ENCODE results near the gene CPHXL. TPM values are rescaled to one million over a fixed set of nuclear protein-coding genes. Genes with fewer than 3 reads are reported as not detected.

The CPHXL gene
- total and polyA plus RNA-seq, 2 donors (not counting 1 experiment from before 2014, with no cell fraction given), result not detected

DNA sequence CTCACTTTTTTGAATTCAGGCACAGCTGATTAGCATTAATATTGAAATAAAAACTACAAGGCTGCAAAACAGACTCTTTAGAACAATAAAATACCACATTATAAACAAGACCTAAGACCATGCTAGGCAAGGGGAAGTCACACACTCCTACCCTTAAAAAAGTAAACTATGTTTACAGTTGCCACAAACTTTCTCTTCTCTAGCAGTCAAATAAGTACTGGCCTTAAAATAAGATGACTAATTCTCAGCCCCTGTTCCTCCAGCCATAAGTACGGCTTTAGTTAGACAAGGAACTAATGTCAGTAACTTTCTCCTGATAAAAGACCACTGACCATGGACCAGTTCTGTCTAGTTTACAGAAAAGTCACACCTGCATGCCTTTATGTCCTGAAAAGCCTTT lies 19.5 kb upstream of the CPHXL start:
- no peaks in the 10 kb centered on the region for H3K27me3 ChIP-seq (ENCODE audit: control insufficient read depth, insufficient read depth, low read length)
- H3K79me2 ChIP-seq (ENCODE audit: control insufficient read depth, insufficient read depth, low read length), result no peaks in the 10 kb centered on the region
- H3K4me3 ChIP-seq (replicated peaks in 1 of 4; ENCODE audit: control extremely low read depth in 1 of 4, insufficient read depth in 1 of 4, low read depth in 3 of 4, low read length in 4 of 4), result no peak overlapping the region
- no peak for DNase-seq (ENCODE audit: low read depth in 2 of 2)
- no peaks in the 10 kb centered on the region for H3K36me3 ChIP-seq (ENCODE audit: control insufficient read depth, insufficient read depth, low read length)
- H2AFZ ChIP-seq (ENCODE audit: low read length), result no peak overlapping the region
- no peaks in the 10 kb centered on the region for H3K4me1 ChIP-seq (ENCODE audit: control insufficient read depth, extremely low read depth, insufficient read depth, low read length)
- H4K20me1 ChIP-seq (ENCODE audit: control insufficient read depth, extremely low read depth, insufficient read depth, low read length), result no peaks in the 10 kb centered on the region
- H3K4me2 ChIP-seq (ENCODE audit: extremely low read depth, insufficient read depth, low read length), result no peak overlapping the region
- H3K27ac ChIP-seq (ENCODE audit: insufficient read depth, low read length), result no peak overlapping the region
- no peak overlapping the region for H3K9ac ChIP-seq (ENCODE audit: insufficient read depth, low read length)
- TF ChIP-seq, protein P1, sequence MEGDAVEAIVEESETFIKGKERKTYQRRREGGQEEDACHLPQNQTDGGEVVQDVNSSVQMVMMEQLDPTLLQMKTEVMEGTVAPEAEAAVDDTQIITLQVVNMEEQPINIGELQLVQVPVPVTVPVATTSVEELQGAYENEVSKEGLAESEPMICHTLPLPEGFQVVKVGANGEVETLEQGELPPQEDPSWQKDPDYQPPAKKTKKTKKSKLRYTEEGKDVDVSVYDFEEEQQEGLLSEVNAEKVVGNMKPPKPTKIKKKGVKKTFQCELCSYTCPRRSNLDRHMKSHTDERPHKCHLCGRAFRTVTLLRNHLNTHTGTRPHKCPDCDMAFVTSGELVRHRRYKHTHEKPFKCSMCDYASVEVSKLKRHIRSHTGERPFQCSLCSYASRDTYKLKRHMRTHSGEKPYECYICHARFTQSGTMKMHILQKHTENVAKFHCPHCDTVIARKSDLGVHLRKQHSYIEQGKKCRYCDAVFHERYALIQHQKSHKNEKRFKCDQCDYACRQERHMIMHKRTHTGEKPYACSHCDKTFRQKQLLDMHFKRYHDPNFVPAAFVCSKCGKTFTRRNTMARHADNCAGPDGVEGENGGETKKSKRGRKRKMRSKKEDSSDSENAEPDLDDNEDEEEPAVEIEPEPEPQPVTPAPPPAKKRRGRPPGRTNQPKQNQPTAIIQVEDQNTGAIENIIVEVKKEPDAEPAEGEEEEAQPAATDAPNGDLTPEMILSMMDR (conservative IDR thresholded peaks at IDR 0.05 in 1 of 2, IDR thresholded peaks at IDR 0.05 in 1 of 2; ENCODE audit: low read depth in 1 of 2, low read length in 2 of 2), result no peak
- H3K9me3 ChIP-seq (ENCODE audit: control insufficient read depth, insufficient read depth, low read depth, low read length), result no peaks in the 10 kb centered on the region

DNA sequence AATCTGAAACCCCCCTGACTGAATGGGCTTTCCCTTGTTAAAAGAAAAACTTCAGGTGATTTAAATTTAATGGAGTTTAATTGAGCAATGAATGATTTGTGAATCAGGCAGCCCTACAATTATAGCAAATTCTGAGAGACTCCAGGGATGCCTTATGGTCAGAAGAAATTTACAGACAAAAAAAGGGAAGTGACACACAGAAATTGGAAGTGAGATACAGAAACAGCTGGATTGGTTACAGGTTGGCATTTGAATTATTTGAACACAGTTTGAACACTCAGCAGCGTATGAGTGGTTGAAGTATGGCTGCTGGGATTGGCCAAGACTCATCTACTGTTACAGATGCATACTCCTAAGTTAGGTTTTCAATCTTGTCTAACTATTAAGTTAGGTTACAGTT lies 19.0 kb upstream of the CPHXL start:
- Histone ChIP-seq H3K9ac (ENCODE audit: insufficient read depth, low read length) (no peak overlapping the region), H3K79me2 (ENCODE audit: control insufficient read depth, insufficient read depth, low read length) (no peaks in the 10 kb centered on the region), H3K4me3 (replicated peaks in 1 of 4; ENCODE audit: control extremely low read depth in 1 of 4, insufficient read depth in 1 of 4, low read depth in 3 of 4, low read length in 4 of 4) (no peak overlapping the region), H3K4me1 (ENCODE audit: control insufficient read depth, extremely low read depth, insufficient read depth, low read length) (no peaks in the 10 kb centered on the region), H3K9me3 (ENCODE audit: control insufficient read depth, insufficient read depth, low read depth, low read length) (no peaks in the 10 kb centered on the region), H3K4me2 (ENCODE audit: extremely low read depth, insufficient read depth, low read length) (no peak overlapping the region), H3K36me3 (ENCODE audit: control insufficient read depth, insufficient read depth, low read length) (no peaks in the 10 kb centered on the region), H2AFZ (ENCODE audit: low read length) (no peak overlapping the region), H4K20me1 (ENCODE audit: control insufficient read depth, extremely low read depth, insufficient read depth, low read length) (no peaks in the 10 kb centered on the region), H3K27ac (ENCODE audit: insufficient read depth, low read length) (no peak overlapping the region), H3K27me3 (ENCODE audit: control insufficient read depth, insufficient read depth, low read length) (no peaks in the 10 kb centered on the region)
- no peak for TF ChIP-seq EZH2 (IDR thresholded peaks at IDR 0.05; ENCODE audit: low read length, missing control alignments)
- TF ChIP-seq, protein P1 (conservative IDR thresholded peaks at IDR 0.05 in 1 of 2, IDR thresholded peaks at IDR 0.05 in 1 of 2; ENCODE audit: low read depth in 1 of 2, low read length in 2 of 2), result no peak
- DNase-seq (ENCODE audit: low read depth in 2 of 2), result no peak

DNA sequence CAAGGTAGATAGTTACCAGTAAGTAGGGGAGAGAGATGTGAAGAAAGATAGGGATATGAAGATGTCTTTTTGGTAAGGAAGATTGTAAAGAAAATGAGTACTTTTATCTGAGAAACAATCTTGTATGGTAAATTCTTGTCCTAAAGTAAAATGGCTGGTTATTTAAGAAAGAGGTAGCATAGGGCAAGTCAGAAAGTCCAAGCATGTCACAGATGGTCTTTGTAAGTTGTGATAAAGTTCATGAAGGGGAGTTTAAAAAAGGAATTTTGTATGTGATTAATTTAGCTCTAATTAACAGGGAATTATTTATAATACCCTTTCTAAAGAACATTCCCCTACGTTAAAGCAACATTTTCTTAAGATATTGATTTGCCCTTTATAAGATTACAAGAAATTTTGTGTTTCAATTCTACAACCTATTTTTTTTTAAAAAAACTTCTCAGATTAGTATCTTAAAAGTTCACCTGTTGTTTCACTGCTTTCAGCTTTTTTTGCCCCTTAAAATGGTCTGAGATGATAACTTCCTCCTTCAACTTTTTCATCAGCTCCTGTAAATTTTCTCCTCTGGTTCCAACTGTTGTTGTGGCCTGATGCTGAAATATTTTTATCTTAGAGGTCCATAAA lies 16.2 kb upstream of the CPHXL start:
- Histone ChIP-seq H2AFZ (ENCODE audit: low read length) (no peak overlapping the region), H3K9me3 (ENCODE audit: control insufficient read depth, insufficient read depth, low read depth, low read length) (no peaks in the 10 kb centered on the region), H4K20me1 (ENCODE audit: control insufficient read depth, extremely low read depth, insufficient read depth, low read length) (no peaks in the 10 kb centered on the region), H3K4me3 (replicated peaks in 1 of 4; ENCODE audit: control extremely low read depth in 1 of 4, insufficient read depth in 1 of 4, low read depth in 3 of 4, low read length in 4 of 4) (no peak overlapping the region), H3K79me2 (ENCODE audit: control insufficient read depth, insufficient read depth, low read length) (no peaks in the 10 kb centered on the region), H3K36me3 (ENCODE audit: control insufficient read depth, insufficient read depth, low read length) (no peaks in the 10 kb centered on the region), H3K27me3 (ENCODE audit: control insufficient read depth, insufficient read depth, low read length) (no peaks in the 10 kb centered on the region), H3K9ac (ENCODE audit: insufficient read depth, low read length) (no peak overlapping the region), H3K27ac (ENCODE audit: insufficient read depth, low read length) (no peak overlapping the region), H3K4me2 (ENCODE audit: extremely low read depth, insufficient read depth, low read length) (no peak overlapping the region), H3K4me1 (ENCODE audit: control insufficient read depth, extremely low read depth, insufficient read depth, low read length) (no peaks in the 10 kb centered on the region)
- TF ChIP-seq, protein P1 (conservative IDR thresholded peaks at IDR 0.05 in 1 of 2, IDR thresholded peaks at IDR 0.05 in 1 of 2; ENCODE audit: low read depth in 1 of 2, low read length in 2 of 2), result no peak
- no peak for TF ChIP-seq EZH2 (IDR thresholded peaks at IDR 0.05; ENCODE audit: low read length, missing control alignments)
- peak in 1 of 2 donors; percentile 4 for DNase-seq (ENCODE audit: low read depth in 2 of 2)

Measured in fibroblast of lung (primary cell).